HG03565 (cell line): ENCODE results near the gene DPP6.
"Not testable (repeated sequence)": the region's sequence is repeated elsewhere in the genome, so short reads cannot be mapped to it uniquely, and the experiment has no call there.

Source experiments
- ATAC-seq: cut with Tn5 transposase; IDR thresholded peaks from one replicate; pipeline ENCODE4 v1.9.1; 2021; ENCODE audit warnings: mild to moderate bottlenecking, moderate library complexity; ENCODE audit not compliant: unreplicated experiment

Gene DPP6

DNA sequence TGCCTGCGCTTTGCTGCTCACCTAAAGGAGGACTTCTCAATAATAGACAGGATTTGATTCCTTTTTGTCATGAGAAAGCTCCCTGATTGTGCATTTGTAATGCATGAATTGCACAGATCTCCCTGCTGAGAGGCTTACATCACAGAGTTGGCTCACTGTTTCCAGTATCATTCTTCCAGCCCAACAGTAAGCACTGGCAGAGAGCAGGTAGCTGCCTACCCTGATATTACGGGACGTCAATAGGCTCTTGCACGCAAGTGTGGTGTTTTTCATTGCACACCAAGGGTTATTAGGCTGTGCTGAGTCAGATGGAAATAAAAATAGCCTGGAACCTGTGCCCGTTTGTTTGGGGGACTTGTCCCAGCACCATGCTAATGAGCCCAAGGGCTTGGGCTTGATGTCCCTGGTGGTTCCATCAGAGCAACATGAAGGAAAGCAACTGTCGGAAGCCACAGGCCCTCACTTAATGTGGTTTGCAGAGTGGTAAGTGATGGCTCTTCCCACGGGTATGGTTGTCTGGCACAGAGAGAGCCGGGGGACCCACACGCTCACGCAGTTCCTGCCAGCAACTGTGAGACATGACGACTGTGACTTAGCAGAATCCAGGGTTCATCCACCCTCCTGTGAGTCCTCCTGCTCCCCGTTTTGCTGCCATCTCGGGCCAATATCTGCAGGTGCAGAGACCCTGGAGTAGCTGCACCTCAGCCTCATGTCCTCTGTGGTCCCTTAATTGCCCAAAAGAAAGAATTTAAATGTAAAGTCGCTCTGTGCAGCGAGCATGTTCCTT lies 20.4 kb downstream of the DPP6 start:
- not testable (repeated sequence) for ATAC-seq

DNA sequence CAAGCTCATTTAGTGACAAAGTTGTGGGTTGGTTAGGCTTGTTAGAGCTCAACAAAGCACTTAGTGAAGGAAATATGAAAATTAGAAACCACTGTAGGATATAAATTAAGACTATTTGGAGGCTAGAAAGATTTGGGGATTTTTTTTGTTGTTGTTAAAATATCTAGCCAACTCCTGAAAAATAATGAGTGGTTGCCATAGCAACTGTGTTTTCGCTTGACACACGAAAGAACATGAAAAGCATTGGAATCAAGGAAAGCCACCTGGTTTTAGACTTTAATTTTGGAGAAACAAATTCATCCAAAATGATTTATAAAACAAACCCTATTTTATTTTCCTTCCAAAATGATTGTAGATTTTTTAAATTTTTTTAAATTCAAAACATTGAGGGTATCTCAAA lies 26.3 kb downstream of the DPP6 start:
- not testable (repeated sequence) for ATAC-seq

- not testable (repeated sequence) for ATAC-seq
Observed at GRCh38 chr7:154080249-154080648, 28.1 kb downstream of the DPP6 start.

- not testable (repeated sequence) for ATAC-seq
Observed at GRCh38 chr7:154087037-154087725, 35.0 kb downstream of the DPP6 start.

DNA sequence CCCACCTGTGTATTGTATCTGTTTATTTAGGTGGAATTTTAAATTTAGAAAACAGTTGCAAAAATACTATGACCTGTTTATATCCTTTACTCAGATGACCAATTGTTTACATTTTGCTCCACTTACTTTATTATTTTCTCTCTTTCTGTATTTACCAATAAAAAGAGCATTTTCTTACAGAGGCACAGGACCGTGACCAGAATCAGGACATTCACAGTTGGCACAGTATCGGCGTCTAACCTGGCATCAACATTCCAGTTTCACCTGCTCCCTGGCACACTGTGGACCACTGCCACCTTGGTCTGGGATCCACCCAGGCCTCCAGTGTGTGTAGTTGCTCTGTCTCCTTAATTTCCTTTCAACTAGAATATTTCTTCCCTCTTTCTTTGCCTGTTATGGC lies 39.9 kb downstream of the DPP6 start:
- not testable (repeated sequence) for ATAC-seq

DNA sequence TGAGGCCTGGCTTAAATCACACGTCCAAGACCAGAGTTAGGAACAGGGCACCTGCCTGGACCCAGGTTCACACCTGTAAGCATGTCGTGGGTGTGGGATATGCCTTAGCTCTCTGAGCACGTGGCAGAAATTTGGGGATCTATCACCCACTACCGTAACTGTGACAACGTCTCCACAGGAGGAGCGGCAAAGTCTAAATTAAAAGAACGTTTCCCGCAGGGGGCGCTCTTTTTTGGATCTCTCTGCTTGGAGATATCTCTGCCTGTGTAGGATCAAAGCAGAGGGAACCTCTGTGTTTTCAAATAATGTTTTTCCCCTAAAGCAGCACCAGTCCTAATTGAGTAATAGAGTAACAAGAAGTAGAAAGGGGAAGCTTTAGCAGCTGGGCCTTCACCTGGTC lies 43.0 kb downstream of the DPP6 start:
- not testable (repeated sequence) for ATAC-seq

GRCh38 chr7:154105063-154105462 lies 52.9 kb downstream of the DPP6 start:
- not testable (repeated sequence) for ATAC-seq

DNA sequence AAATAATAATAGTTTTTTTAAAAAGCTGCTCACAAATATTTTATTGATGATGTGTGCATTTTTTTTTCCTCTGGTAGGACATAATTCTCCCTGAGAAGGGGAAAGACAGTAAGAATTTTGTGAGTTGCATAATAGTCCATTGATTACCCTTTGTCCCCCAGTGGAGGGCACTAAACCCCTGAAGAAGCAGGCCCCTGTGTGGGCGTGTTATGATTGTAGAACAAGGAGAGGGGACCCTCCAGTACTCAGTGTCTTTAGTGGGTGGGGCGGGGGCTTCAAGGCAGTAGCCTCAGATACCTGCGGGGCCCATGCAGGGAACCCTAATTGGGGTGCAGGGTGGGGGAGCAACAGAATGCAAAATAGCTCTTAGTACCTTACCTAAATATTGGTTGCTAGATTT lies 57.4 kb downstream of the DPP6 start:
- not testable (repeated sequence) for ATAC-seq

- ATAC-seq = not testable (repeated sequence)
Observed at GRCh38 chr7:154113732-154114351, 61.6 kb downstream of the DPP6 start.

- ATAC-seq = not testable (repeated sequence)
Observed at GRCh38 chr7:154117411-154118390, 65.5 kb downstream of the DPP6 start.

DNA sequence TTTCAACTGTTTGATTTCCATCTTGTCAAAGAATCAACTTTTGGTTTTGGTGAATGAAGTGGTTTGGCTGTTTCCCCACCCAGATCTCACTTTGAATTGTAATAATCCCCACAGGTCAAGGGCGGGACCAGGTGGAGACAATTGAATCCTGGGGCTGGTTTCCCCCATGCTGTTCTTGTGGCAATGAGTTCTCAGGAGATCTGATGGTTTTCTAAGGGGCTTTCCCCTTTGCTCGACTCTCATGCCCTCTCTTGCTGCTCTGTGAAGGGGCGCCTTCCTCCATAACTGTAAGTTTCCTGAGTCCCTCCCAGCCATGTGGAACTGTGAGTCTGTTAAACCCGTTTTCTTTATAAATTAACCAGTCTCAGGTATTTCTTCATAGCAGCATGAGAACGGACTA lies 68.6 kb downstream of the DPP6 start:
- ATAC-seq = not testable (repeated sequence)

DNA sequence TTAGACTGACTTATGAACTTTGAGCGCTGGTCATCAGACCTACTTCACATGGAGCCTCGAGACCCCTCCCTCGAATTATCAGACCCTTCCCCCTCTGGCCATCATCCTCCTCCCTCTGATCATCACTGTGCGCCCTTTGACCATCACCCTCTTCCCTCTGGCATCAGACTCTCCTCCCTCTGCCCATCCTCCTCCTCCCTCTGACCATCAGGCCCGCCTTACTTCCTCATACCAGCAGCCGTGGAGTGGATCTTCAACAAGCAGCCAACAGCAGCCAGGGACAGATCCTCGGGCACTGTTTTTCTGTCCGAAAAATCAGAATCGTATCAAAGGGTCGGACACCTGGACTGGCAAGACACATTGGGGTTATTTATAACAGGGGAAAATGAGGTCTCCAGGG lies 70.5 kb downstream of the DPP6 start:
- not testable (repeated sequence) for ATAC-seq

GRCh38 chr7:154123397-154123796 lies 71.2 kb downstream of the DPP6 start:
- ATAC-seq = not testable (repeated sequence)

DNA sequence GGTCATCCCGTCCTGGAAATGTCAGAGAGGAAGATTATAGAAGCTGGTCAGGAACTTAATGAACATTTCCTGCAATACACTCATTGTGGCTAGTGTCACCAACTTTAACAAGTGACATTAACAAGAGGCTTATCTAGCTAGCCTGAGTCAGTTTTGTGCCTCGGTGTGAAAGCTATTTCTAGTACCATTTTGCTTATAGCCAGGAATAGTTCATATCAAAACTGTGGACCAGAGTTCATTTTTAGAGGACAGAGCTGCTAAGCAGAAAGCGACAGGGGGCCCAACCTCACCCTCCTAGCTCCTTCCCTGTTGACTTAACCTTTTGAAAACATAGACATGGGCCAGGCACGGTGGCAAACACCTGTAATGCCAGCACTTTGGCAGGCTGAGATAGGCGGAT lies 76.9 kb downstream of the DPP6 start:
- not testable (repeated sequence) for ATAC-seq

DNA sequence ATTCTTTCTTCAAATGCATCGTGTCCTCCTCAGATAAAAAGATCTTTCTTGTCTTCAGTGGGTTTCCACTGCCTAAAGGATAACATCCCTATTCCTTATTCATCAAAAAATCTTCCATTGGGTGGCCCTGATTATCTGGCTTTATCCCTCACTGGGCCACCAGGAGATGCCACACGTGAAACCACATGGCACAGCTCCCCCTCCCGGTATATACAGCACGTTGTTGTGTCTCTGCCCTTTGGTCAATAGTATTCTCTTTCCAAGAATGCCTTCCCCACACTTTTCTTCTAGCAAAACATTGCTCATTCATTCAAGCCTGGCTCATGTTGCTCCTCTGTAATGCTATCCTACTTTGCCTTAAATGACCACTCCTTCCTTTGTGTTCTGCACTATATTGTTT lies 80.4 kb downstream of the DPP6 start:
- not testable (repeated sequence) for ATAC-seq

- ATAC-seq = not testable (repeated sequence)
Observed at GRCh38 chr7:154133703-154134277, 81.6 kb downstream of the DPP6 start.

- not testable (repeated sequence) for ATAC-seq
Observed at GRCh38 chr7:154134698-154135097, 82.5 kb downstream of the DPP6 start.

- ATAC-seq = not testable (repeated sequence)
Observed at GRCh38 chr7:154135646-154136045, 83.4 kb downstream of the DPP6 start.

GRCh38 chr7:154145922-154146706 lies 93.9 kb downstream of the DPP6 start:
- ATAC-seq = not testable (repeated sequence)
